NCI-H524 treated with DMSO at 0.1 percent for 48 hours (cell line): ENCODE data around the gene CCDC12.

Experiments
- DNase-seq: peaks from one replicate; lab custom pipeline; 2025; lab: John Stamatoyannopoulos, UW

The CCDC12 gene

DNA sequence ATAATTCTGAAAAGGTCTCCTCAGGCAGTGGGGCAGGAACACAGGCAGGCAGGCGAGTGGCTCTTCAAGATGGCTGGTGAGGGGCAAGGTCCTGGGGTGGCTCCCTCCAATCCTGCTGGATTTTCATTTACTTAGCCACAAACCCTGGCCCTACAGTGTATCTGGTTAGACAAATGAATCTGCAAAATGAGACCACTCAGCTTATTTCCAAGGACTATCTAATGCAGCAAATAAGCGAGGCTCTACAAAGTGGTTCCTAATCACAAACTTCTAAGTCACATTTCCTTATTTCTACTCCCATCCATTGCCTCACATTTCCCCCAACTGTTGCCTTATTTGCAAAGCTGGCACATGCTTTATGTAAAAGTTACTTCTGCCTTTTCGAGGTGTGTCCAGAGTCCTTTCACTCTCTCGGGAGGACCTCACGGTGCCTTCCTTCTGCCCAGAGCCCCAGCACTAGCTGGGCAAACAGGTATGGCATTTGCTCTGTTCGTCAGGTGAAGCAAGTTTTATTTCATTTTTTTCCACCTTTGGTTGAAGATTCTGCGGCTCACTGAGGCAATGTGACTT lies 40.5 kb downstream of the CCDC12 start:
- no peak for DNase-seq

DNA sequence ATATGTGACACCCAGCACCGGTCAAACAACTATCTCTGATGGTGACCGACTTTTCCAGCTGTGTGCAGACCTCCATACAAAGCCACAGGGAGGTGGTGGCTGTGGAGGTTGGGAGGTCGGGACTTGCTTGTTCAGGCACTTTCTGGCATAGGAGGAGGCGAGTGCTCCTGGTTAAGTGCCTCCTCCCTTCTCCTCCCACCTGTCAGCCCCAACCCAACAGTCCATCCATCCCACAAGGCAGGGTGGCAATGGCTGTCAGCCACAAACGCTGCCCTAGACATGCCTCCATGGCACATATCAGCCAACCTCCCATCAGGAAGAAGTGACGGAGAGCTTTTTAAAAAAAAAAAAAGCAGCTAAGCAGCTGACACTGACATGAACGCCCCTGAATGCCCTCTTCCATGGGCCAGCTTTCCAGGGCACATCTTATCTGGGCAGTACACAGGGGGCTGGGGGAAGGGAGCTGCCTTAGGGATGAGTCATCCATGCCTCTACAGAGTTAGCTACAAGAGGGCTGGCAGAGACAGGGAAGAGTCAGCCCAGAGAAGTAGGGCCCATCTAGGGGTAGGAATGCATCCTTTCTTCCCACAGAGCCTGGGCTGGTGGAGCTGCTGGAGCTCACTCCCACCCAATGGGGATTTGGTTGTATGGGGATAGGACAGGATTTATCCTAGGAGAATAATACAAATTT lies 41.2 kb downstream of the CCDC12 start:
- DNase-seq = no peak

DNA sequence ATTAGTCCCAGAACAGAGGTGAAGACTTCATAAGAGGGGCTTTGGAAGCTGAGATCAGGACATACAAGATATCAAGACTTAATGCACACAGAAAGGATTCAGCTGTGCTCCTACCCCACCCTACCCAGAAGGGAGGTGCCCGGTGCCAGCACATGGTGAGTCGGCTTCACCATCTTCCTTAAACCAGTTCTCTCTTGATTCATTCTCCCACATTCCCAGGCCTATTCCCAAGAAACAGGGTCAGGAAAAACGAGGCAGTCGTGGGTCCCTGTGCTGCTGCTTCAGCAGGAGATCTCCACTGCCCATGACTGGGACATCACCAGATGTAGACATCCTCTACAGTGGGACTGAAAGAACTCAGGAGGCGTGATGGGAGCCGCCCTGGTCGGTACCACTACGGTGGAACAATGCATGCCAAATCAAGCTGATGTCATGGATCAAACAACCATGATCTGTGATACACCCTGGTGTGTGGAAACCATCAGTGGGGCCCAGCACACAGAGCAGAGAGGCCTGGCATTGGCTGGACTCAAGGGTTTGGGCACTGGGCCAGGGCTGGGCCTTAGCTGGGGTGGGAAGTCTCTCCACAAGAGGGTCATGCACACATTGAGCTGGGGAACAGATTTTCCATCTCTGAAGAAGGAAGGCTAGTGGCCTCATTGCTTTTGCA lies 41.9 kb downstream of the CCDC12 start:
- DNase-seq = no peak

DNA sequence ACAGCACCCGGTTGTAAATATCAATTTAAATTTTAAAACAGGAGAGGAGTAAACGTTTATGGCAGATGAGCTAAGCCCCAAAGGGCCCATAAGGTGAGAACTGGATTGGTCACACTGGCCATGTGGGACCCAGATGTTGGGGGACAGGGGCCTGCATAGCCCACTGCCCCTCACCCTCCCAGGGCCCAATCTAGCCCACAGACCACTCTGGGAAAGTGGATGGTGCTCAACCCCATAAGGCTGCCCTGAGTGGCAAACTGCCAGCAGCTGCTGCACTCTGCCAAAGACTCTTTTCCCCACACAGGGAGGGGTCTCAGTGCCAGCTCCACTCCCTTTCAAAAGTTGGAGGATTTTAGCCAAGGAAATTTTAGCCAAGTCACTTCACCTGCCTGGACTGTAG lies 42.5 kb downstream of the CCDC12 start:
- no peak for DNase-seq

DNA sequence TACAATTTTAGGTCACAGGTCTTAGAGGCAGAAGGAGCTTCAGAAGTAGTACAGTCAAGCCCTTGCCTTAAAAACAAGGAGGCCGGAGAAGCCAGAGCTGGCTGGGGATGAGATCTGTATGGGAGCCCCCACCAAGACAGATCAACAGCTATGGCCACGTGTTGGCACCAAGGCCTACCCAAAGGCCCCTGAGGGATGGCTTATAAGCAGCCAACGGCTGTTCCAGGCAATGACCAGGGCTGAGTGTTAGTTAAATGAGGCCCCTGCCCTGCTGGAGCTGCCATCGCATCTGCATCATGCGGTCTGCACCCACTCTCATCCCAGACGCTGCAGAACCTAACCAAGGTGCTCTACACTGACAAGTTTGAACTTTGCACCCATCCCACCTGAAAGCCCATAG lies 43.3 kb downstream of the CCDC12 start:
- no peak for DNase-seq

DNA sequence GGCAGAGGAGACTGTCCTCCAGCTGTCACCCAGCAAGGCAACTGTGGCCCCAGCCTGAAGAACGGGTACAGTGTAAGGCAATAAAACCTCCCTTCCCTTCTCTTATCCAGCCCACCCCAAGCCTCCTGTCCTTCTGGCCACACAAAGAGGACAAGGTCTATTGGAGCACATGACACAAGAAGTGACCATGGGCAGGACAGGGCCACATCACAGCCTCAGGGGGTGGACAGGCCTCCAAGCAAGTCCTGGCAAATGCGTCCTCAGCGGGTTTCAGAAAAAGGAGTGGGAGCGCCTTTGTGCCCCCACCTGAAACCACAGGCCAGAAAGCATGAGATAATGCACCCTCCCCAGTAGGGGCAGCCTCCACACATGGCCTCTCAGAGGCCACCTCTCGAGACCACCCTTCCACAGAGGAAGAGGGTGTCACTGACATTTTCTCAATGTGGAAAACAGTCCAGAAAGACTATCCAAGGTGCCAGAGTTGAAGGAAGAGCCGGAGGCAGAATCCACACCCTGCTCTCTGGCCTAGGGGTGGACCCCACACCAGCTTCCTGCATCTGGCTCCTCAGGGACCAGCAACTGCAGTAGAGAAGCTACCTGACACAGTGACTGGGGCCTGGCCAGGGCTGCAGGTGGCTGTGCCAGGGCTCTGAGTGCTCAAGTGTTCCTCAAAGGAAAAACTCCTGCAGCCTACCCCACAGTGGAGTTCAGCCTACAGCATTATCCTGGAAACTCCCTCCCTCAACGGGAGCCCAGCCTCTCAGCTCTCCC lies 43.9 kb downstream of the CCDC12 start:
- no peak for DNase-seq

DNA sequence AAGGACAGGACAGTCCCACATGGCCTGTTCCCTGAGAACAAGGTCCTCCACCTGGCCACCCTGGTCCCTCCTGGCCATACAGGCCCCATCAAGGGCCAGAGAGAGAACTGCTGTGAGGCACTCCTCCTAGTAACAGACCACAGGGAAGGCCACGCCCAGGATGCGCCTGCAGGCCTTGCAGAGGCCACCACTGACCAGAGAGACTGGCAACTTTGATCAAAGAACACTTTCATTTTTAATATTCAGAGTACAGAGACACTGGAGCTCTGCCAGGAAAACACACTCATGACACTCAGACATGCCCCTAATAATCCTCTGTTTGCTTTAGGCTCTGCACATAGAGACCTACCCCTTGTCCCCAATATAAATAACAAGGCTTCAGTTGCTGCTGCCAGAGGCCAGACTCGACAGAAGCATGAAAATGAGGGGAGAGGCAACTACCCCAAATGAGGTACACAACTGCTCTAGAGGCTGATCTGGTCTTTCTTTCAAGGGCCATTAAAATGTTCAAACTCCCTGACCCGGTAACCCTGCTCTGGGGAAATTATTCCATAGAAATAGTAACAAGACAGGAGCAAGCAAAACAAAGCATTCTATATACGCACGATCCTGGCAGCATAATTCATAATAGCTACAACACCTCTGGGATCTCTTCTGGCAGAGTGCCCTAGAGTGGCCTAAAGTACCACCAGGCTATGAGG lies 44.8 kb downstream of the CCDC12 start:
- no peak for DNase-seq

DNA sequence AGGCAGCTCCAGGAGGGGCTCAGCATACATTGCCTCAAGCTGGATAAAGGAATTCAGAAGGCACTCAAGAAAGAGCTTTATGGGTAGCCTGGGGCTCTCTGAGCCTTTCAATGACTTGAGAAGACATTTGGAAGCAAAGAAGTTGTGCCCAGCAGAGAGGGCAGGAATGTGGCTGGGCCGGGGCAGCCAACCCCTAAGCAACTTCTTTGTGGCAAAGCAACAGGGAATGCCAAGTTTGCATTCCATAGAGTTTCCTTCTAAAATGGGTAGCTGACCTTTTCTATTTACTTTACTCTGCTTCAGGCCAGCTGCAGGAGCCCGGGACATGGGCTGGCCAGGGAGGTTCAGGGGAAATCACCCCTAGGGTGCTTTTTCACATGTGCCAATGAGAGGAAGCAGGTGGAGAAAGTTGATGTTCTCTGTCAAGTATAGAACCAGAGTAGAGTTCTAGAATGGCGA lies 45.6 kb downstream of the CCDC12 start:
- no peak for DNase-seq

DNA sequence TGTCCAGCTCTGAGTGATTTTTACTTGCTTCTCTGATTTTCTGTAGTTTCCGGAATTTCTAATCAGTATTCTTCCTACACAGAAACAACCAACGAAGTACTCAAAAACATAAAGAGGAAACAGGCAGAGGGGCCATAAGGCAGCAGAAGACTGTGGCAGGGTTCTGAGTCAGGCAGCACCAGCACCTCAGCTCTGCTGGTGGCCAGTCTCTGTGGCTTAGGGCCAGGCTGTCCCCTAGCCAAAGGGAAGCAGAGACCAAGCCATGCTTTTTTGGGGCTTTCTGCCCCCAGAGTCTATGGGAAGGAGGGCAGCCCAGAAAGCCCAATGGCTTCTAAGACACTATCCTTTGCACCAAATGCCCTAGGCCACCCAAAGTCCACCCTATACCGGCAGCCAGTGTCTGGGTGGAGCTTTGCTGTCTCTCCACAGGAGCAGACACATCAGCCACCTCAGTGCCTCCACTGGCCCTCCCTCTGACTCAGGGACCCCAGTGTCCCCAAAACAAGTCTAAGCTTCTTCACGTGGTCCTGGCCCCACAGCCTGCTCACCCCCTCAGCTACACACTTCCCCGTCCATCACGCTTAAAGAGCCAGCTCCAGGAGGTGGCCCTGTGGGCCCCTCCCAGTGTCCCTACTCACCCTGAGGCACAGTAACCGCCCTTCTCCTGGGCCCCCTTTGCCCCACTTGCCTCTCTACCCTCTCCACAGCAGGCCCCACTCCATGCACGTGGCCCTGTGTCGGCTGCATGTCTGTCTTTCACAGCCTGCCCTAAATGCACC lies 46.2 kb downstream of the CCDC12 start:
- no peak for DNase-seq

DNA sequence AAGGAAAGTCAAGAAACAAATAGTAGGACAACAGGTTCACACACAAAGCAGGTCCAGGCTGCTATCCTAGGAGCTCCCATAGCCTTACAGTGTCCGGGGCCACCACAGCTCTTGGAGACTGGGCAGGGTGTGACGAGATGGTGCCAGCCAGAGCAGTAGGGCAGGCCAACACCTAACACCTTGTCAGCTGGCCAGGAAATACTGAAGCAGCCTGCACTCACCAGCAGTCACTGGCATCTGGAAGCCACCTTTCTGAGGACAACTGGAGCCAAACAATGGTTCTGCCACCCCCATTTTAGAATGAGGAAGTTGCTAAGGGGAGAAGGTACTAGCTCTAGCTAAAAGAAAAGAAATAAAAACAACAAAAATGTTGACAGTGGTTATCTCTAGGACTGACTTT lies 47.2 kb downstream of the CCDC12 start:
- DNase-seq = no peak

DNA sequence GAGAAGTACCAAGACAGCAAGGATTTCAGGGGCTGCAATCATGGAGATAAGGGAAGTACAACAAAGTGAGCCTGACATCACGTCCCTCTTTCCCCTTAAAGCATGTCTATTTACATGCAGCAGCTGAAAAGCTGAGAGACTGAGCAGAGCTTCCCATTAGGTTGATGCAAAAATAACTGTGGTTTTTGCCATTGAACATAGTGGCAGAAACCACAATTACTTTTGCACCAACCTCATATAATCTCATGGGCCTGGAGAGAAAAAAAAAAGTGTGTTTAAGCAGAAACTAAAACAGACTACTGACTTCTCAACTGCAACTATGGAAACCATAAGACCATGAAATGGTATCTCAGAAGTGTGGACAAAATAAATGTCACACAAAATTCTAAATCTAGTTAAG lies 48.3 kb downstream of the CCDC12 start:
- DNase-seq = no peak

DNA sequence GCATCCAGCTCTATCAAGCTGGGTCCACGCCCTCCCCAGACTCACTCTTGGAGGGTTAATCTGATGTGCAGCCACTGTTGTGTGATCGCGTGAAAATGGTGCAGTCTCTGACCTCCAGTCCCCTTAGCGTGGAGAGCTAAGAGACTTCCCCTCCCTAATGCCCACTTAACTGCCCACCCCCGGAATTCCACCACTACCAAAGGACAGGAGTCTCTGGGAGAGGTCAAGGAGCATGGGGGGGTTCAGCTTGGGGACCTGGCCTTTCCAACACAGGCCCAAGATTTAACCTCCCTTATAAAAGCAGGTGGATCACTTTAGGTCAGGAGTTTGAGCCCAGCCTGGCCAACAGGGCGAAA lies 48.8 kb downstream of the CCDC12 start:
- no peak for DNase-seq

DNA sequence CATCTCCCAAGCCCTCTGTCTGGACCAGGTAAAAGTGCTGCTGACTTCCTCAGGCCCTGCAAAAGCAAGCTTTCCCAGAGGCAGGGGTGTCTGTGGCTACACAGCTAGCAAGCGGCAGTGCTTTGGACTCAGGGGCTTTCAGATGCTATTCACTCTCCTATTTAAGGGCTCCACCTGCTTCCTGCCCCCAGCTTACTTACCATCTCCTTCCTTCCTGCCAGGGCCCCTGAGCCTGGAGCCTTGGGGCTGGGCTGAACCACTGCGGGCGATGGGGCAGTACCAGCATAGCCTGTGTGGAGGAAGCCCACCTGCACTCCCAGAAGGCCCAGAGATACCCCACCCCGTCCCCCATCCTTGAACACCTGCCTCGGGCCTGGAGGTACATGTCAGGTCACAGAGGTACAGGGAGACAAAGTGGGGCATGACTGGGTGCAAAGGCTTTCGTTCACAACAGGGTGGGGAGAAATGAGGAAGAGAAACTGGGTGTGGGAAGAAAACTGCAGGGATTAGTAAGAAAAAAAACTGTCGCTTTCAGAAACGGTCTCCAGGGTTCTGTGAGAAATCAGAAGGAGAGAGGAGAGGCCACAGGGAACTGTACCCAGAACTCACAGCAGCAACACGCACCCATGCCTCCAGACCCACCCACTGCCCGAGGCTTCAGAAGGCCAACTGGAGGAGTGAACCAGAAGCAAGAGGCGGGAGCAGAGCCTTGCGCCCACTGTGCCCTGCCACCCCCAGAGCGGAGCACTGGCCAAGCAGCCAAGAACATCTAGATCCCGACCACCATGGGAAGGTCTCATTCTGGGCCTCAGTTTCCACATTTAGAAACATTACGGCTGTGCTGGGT lies 49.5 kb downstream of the CCDC12 start:
- DNase-seq = no peak

DNA sequence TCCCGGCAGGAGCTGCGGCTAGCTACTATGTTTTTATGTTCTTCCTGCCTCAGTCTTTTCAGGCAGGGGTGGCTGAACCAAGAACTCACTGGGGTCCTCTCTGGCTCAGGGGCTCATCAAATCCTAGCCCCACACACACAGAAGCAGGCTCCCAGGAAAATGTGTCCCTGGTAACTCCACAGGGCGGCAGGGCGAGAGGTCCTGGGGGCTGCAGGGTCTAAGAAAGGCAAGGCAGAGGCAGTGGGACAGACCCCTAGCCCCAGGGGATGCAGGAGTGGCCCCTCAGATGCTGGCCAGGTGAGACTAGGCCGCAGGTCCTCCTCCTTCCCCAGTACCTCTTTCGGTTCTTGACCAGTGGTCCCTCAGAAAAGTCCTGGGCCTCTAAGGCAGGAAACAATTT lies 50.1 kb downstream of the CCDC12 start:
- DNase-seq = no peak

DNA sequence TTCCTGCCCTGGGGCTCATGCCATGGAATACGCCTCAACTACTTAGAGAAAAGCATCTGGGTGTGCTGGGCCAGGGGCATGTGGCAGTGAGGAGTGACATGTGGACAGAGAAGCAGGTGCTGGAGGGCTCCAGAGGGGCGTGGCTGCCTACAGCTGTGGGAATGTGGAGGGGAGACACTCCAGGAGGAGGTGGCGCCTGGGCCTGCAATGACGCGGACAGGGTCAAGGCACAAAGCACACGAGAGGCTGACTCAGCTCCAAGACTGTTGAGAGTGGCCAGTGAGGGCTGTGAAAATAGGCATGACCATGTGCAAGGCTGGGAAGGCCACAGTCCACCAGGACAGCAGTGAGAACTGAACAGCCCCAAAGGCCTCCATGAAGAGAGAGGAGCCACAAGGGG lies 50.5 kb downstream of the CCDC12 start:
- no peak for DNase-seq

DNA sequence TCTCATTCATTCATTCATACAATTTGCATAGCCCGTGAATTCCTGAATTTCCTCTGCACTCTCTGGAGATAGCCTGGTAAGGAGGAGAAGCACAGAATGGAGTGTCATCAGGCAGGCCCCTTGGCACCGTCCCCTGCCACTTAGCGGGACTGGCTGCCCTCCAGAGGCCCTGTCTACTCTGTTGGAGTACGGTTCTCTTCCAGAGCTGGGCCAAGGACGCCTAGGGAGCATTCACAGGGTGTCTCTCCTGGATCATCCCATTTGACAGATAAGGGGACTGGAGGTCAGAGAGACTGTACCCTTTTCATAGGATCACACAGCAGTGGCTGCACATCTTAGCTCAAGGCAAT lies 51.0 kb downstream of the CCDC12 start:
- no peak for DNase-seq

DNA sequence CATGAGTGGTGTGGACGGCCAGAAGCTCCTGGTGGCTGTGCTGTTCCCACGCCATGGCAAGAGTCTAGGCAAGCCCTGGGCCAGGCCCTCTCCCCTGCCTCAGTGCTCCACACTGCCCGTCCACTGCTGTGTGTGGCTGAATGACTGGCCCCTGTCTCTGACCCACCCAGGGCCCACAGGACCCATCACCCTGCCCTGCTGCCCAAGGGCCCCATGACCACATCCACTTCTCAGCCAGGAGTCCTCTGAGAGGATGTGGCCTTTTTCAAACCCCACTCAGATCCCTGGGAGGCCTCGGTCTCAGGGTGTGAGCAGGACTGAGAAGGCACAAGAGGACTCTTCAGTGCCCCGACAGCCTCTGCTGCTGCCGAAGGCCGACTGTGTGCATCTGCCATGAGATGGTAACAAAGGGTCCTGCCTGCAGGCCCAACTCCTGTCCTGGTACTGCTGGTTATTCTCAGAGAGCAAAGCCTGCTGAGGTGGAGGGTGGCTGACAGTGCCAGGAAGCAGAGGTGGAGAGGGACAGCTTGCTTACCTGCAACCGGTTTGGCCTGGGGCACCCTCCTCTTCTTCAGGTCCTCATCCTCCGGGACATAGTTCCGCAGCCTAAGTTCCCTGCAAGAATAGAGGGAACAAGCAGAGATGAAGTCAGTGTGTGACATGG lies 51.5 kb downstream of the CCDC12 start:
- DNase-seq = no peak

DNA sequence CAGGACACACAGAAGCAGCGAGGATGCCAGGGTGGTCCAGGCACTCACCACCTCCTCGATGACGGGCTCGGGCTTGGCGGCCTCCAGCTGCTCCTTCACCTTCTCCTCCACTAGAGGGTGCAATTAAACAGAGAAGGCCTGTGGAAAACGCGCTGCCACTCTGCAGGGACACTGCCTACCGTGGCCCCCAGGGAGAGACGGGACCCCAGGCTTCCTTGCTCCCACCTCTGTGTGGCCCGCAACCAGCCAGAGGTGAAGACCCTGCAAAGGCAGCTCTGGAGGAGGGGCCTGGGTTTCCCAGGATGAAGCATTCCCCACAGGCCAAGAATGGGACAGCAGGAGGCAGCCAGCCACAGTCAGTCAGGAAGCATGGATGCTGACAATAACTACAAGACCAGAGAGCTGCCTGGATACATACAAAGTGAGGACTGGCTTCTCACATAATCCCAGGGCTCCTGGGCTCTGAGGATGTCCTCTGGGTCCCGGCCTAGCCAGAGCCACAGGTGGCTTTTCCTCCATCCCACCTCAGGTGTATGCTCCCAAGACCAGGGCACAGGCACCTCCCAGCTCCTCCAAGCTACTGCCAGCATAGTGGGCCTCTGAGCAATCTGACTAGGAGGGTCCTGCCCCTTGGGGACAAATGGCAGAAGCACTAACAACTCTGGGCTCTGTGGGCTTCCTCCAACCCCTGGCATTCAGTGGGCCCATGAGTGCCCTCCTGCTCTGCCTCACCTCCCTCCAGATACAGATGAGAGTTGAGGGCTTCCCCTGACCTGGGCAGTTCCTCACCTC lies 52.8 kb downstream of the CCDC12 start:
- DNase-seq = no peak

DNA sequence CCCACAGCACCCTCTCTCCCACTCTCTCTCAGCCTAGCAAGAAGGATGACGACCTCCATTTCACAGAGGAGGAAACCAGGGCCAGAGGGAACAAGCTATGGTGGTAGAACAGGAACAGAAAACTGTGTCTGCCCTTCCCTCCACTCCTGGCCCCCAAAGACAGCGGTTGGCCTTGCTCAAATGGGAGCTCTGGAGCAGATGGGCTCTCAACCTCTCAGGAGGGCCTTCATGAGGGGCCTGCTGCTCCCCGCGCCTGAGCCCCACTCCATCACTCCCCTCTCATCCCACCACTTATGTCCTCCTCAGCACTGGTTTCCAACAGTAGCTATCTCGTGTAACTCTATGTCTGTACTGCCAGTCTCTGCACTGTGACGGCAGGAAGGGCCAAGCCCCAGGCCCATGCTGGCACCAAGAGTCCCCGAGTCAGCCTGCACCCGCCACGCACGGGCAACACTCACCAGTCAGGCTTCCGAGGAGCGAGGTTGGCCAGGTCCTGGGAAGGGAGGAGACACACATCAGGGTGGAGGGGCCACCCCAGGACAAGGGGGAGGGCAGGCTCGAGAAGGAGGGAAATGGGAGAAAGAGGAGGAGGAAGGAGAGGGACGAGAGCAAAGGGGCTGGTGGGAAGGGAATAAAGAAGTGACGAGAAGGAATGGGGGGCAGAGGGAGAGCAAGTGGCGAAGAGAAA lies 53.5 kb downstream of the CCDC12 start:
- DNase-seq = no peak
